Liver (tissue), 9 donors: ENCODE data around the gene RTP1. TPM values are rescaled to one million over a fixed set of nuclear protein-coding genes. Genes with fewer than 3 reads are reported as not detected.
"Not testable (repeated sequence)": the region's sequence is repeated elsewhere in the genome, so short reads cannot be mapped to it uniquely, and the experiment has no call there.

Experiments
- DNase-seq: peaks from one replicate; pipeline ENCODE4 v3.0.0-alpha.2; 2017; ENCODE audit warnings: low spot score
- H3K27ac ChIP-seq, 2 donors: one replicate each; pipeline ENCODE4 v1.7.0; 2013; ENCODE audit warnings: inconsistent platforms in 2 of 2, low read length in 2 of 2, control low read depth in 1 of 2, low read depth in 1 of 2, mild to moderate bottlenecking in 1 of 2
- H3K27me3 ChIP-seq, 4 donors: one replicate each; pipeline versions ENCODE4 v1.6.1 to v1.7.0; 2013; ENCODE audit warnings: low read length in 3 of 4, inconsistent platforms in 1 of 4, mild to moderate bottlenecking in 1 of 4, moderate library complexity in 1 of 4; ENCODE audit not compliant: control insufficient read depth in 4 of 4, insufficient read depth in 4 of 4
- H3K36me3 ChIP-seq, 4 donors: one replicate each; pipeline versions ENCODE4 v1.6.1 to v1.7.0; 2013; ENCODE audit warnings: low read length in 3 of 4, mild to moderate bottlenecking in 3 of 4, low read depth in 1 of 4, moderate library complexity in 1 of 4; ENCODE audit not compliant: control insufficient read depth in 4 of 4, insufficient read depth in 3 of 4
- H3K4me1 ChIP-seq, 4 donors: one replicate each; pipeline versions ENCODE4 v1.6.1 to v1.7.0; 2013; ENCODE audit warnings: low read length in 3 of 4, mild to moderate bottlenecking in 3 of 4, moderate library complexity in 1 of 4; ENCODE audit not compliant: control insufficient read depth in 4 of 4, insufficient read depth in 4 of 4
- H3K4me3 ChIP-seq, 3 donors: one replicate each; pipeline versions ENCODE4 v1.6.1 to v1.7.0; 2013; ENCODE audit warnings: low read length in 3 of 3, control low read depth in 1 of 3, low read depth in 1 of 3, mild to moderate bottlenecking in 1 of 3
- H3K9ac ChIP-seq, 2 donors: one replicate each; pipeline ENCODE4 v1.7.0; 2013; ENCODE audit warnings: low read length in 2 of 2, mild to moderate bottlenecking in 2 of 2, moderate library complexity in 2 of 2, control low read depth in 1 of 2, low read depth in 1 of 2
- H3K9me3 ChIP-seq, 4 donors: one replicate each; pipeline versions ENCODE4 v1.6.1 to v1.7.0; 2013; ENCODE audit warnings: low read length in 3 of 4; ENCODE audit not compliant: control insufficient read depth in 4 of 4
- ATF3 ChIP-seq: IDR thresholded peaks from 2 replicates; pipeline ENCODE4 v1.6.1; 2016; ENCODE audit warnings: antibody characterized with exemption
- FOXA1 ChIP-seq: IDR thresholded peaks from 2 replicates; pipeline ENCODE4 v1.6.1; 2016; ENCODE audit warnings: antibody characterized with exemption
- FOXA2 ChIP-seq: IDR thresholded peaks from 2 replicates; pipeline ENCODE4 v1.6.1; 2016; ENCODE audit warnings: antibody characterized with exemption
- GABPA ChIP-seq, 2 donors: IDR thresholded peaks in 1 of 2; conservative IDR thresholded peaks in 1 of 2; 2 replicates each; pipeline ENCODE4 v1.6.1; 2016; ENCODE audit warnings: antibody characterized with exemption in 2 of 2, mild to moderate bottlenecking in 1 of 2, moderate library complexity in 1 of 2
- HNF4G ChIP-seq: IDR thresholded peaks from 2 replicates; pipeline ENCODE4 v1.6.1; 2016; ENCODE audit warnings: antibody characterized with exemption
- MAX ChIP-seq: IDR thresholded peaks from 2 replicates; pipeline ENCODE4 v1.6.1; 2016; ENCODE audit warnings: antibody characterized with exemption
- NR2F2 ChIP-seq: IDR thresholded peaks from 2 replicates; pipeline ENCODE4 v1.6.1; 2016; ENCODE audit warnings: antibody characterized with exemption
- RAD21 ChIP-seq, 2 donors: IDR thresholded peaks; 2 replicates each; pipeline ENCODE4 v1.6.1; 2016; ENCODE audit warnings: antibody characterized with exemption in 2 of 2, mild to moderate bottlenecking in 2 of 2
- REST ChIP-seq: IDR thresholded peaks from 2 replicates; pipeline ENCODE4 v1.6.1; 2016; ENCODE audit warnings: antibody characterized with exemption, mild to moderate bottlenecking
- RXRA ChIP-seq, 2 donors: IDR thresholded peaks; 2 replicates each; pipeline ENCODE4 v1.6.1; 2017 to 2018; ENCODE audit warnings: antibody characterized with exemption in 2 of 2, mild to moderate bottlenecking in 1 of 2
- SP1 ChIP-seq: IDR thresholded peaks from 2 replicates; pipeline ENCODE4 v1.6.1; 2018; ENCODE audit warnings: antibody characterized with exemption, mild to moderate bottlenecking
- TAF1 ChIP-seq: conservative IDR thresholded peaks from 2 replicates; pipeline ENCODE4 v1.6.1; 2016; ENCODE audit warnings: antibody characterized with exemption, mild to moderate bottlenecking
- YY1 ChIP-seq: IDR thresholded peaks from 2 replicates; pipeline ENCODE4 v1.6.1; 2016; ENCODE audit warnings: antibody characterized with exemption, mild to moderate bottlenecking
- ZBTB33 ChIP-seq: IDR thresholded peaks from 2 replicates; pipeline ENCODE4 v1.6.1; 2016; ENCODE audit warnings: antibody characterized with exemption
- WGBS: extraction: QIAGEN DNeasy Blood & Tissue Kit; methylation state at CpG from one replicate; pipeline ENCODE4 v1.1.7; 2013; 5-methylcytosine and 5-hydroxymethylcytosine counted together
- polyA plus RNA-seq, 2 donors: library from polyadenylated mRNA; stranded (reverse) in 1 of 2; unstranded in 1 of 2; fragments of 200-250 nt in 1 of 2; fragments of >200 nt in 1 of 2; fragmentation: Nextera tagmentation in 1 of 2; extraction: Ambion mirVana in 1 of 2; gene quantifications; one replicate each; pipeline versions ENCODE4 v1.2.1 to v1.2.3, GENCODE V29; 2013 to 2015
- total RNA-seq, 2 donors: library from RNA; depleted of rRNA; stranded (reverse); fragments of >200 nt; gene quantifications; one replicate each; pipeline ENCODE4 v1.2.3, GENCODE V29; 2014
- TF ChIP-seq, protein P1 (sequence below): fragments of 150-350 bp; IDR thresholded peaks from 2 replicates; pipeline ENCODE4 v1.5.1; 2017; ENCODE audit warnings: improper control_type of control experiment, low read depth, low read length; ENCODE audit not compliant: missing input control
- donor health status: healthy.
- donor health status: healthy.
- donor health status: healthy.
- donor health status: healthy.
- donor health status: healthy.

RTP1 gene
- total and polyA plus RNA-seq, 4 donors, result not detected

GRCh38 chr3:187238239-187238638, 41.0 kb downstream of the RTP1 start:
- H3K36me3 ChIP-seq, result peaks cover 5 to 66% (median 43%) of the 10 kb centered on the region in 4 donors
- TF ChIP-seq, protein P1, sequence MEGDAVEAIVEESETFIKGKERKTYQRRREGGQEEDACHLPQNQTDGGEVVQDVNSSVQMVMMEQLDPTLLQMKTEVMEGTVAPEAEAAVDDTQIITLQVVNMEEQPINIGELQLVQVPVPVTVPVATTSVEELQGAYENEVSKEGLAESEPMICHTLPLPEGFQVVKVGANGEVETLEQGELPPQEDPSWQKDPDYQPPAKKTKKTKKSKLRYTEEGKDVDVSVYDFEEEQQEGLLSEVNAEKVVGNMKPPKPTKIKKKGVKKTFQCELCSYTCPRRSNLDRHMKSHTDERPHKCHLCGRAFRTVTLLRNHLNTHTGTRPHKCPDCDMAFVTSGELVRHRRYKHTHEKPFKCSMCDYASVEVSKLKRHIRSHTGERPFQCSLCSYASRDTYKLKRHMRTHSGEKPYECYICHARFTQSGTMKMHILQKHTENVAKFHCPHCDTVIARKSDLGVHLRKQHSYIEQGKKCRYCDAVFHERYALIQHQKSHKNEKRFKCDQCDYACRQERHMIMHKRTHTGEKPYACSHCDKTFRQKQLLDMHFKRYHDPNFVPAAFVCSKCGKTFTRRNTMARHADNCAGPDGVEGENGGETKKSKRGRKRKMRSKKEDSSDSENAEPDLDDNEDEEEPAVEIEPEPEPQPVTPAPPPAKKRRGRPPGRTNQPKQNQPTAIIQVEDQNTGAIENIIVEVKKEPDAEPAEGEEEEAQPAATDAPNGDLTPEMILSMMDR, result no peak
- TF ChIP-seq MAX (no peak), TAF1 (no peak), ATF3 (no peak), FOXA1 (no peak), NR2F2 (no peak), REST (no peak), HNF4G (no peak), SP1 (no peak)
- H3K4me1 ChIP-seq, result no peaks in the 10 kb centered on the region
- no peak overlapping the region for H3K9ac ChIP-seq
- 93% methylated on average over 1 of the region's 1 CpG for WGBS
- no peaks in the 10 kb centered on the region for H3K27me3 ChIP-seq
- no peak overlapping the region for H3K4me3 ChIP-seq
- no peak for DNase-seq
- H3K27ac ChIP-seq, result no peak overlapping the region
- H3K9me3 ChIP-seq, result no peaks in the 10 kb centered on the region

DNA sequence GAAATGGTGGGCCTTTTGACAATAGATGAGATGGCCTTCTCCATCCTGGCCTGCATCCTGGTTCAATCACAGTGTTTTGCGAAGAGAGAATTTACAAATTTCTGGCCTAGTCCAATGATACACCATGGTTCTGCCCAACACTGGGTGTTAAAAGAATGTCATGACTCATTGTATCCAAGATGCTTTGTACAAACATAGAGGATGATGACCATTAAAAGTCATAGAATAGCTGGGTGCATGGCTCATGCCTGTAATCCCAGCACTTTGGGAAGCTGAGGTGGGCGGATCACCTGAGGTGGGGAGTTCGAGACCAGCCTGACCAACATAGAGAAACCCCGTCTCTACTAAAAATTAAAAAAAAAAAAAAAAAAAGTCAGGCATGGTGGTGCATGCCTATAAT, 41.5 kb downstream of the RTP1 start:
- 97% methylated on average over 4 of the region's 4 CpGs for WGBS
- not testable (repeated sequence) for H3K27ac ChIP-seq, H3K4me3 ChIP-seq, H3K9ac ChIP-seq, H3K27me3 ChIP-seq, H3K4me1 ChIP-seq, H3K9me3 ChIP-seq, DNase-seq
- peaks cover 5 to 72% (median 45%) of the 10 kb centered on the region in 4 donors for H3K36me3 ChIP-seq

DNA sequence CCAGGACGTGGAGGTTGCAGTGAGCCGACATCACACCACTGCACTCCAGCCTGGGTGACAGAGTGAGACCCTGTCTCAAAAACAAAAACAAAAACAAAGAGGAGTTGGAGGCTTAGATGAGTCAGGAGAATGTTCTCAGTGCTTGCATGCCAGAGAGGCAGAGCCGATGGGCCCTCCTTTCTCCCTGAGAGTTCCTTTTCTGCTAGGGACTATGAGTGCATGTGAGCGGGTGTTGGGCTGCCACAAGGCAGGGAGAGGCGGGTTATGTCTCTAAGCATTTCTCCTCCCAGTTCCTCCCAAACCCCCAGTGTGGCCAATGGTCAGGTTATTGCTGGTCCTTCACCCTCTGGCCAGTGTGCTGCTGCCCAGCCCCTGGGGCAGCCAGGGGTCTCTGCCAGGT, 45.1 kb downstream of the RTP1 start:
- H3K9ac ChIP-seq, result no peak overlapping the region
- DNase-seq, result no peak
- H3K9me3 ChIP-seq, result no peaks in the 10 kb centered on the region
- H3K36me3 ChIP-seq, result peaks cover 0 to 59% (median 36%) of the 10 kb centered on the region in 4 donors
- no peaks in the 10 kb centered on the region for H3K4me1 ChIP-seq
- no peaks in the 10 kb centered on the region for H3K27me3 ChIP-seq
- no peak overlapping the region for H3K27ac ChIP-seq
- no peak overlapping the region for H3K4me3 ChIP-seq
- 76% methylated on average over 5 of the region's 5 CpGs for WGBS
- TF ChIP-seq GABPA (IDR thresholded peaks at IDR 0.05 in 1 of 2, conservative IDR thresholded peaks at IDR 0.05 in 1 of 2) (no peak), ATF3 (no peak), ZBTB33 (no peak), HNF4G (no peak), TAF1 (no peak), FOXA2 (no peak), YY1 (no peak), MAX (no peak), RAD21 (IDR thresholded peaks at IDR 0.05) (no peak), RXRA (IDR thresholded peaks at IDR 0.05) (no peak)
- TF ChIP-seq, protein P1, result no peak
